Right renal cortex interstitium (tissue), 3 donors: ENCODE results near the gene MAPRE3. TPM values are rescaled to one million over a fixed set of nuclear protein-coding genes. Genes with fewer than 3 reads are reported as not detected.
"Not testable (repeated sequence)": the region's sequence is repeated elsewhere in the genome, so short reads cannot be mapped to it uniquely, and the experiment has no call there.

Experiments used
- DNase-seq, 3 donors: peaks; one replicate each; pipeline ENCODE4 v3.0.0-alpha.2; 2013; ENCODE audit warnings: low read depth in 3 of 3, low spot score in 2 of 3
- polyA plus RNA-seq, 3 donors: library from polyadenylated mRNA; unstranded; fragments of 120-200 nt; gene quantifications; one replicate each; pipeline ENCODE4 v1.2.1, GENCODE V29; 2013; ENCODE audit not compliant: insufficient read length in 3 of 3

Gene MAPRE3
- polyA plus RNA-seq, result 10 to 100 TPM; 10.6 to 11.9 (median 11.4) TPM

GRCh38 chr2:26970244-26970927 lies at the start of gene MAPRE3:
MAPRE3 (plus strand) TSS chr2:26970637; CDS start chr2:27022219, 51,582 bp downstream.
- peak; percentile 58 to 61 (median 60) for DNase-seq

- no peak for DNase-seq
These were observed 49.1 kb upstream of the MAPRE3 start for GRCh38 chr2:26921323-26921722.

DNA sequence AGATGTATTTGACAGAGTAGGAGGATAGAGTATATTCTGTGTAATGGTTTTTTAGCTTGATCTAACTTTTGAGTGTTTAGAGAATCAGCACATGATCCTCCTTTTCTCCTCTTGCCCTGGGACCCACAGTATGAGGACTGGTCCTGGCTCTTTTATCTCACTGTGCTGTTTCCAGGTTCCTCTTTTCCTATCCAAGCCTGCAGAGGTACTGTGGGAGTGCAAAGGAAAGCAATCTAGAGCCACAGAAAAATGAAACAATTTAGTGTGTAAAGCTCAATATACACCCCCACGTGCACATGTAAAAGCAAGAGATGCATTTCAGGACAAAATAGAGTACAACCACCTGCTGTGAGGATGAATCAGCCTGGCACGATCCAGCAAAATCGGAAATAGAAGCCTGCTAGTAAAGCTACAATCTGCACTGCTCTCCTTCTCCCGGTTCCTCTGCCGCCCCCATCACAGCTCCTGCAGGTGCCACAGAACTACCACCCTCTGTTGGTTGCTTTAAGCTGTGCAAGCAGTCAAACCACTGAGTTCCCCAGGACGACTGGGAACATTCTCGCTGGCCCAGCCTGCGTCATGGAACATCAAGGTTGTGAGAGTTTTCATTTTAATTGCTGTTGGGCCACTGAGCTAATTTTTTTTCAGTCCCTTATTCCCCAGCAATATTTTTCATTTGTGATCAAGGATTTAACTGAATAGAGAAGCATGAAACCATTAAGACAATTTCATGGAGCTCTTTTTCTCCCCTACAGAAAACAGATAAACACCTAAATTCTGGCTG lies 47.8 kb upstream of the MAPRE3 start:
- DNase-seq, result peak in 1 of 3 donors; percentile 36

GRCh38 chr2:26923189-26923466 lies 47.3 kb upstream of the MAPRE3 start:
- DNase-seq, result not testable (repeated sequence)

DNA sequence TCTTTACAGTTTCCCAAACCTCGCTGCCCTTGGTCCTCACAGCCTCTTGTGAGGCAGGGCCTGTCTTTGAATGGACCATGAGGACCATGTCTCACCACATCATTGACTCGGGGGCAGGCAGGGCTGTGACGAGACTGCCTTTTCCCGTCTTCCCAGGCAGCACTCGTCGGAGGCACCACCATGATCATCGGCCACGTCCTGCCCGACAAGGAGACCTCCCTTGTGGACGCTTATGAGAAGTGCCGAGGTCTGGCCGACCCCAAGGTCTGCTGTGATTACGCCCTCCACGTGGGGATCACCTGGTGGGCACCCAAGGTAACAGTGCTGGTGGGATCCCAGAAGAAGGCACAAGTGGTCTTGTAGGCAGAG lies 45.7 kb upstream of the MAPRE3 start:
- no peak for DNase-seq

GRCh38 chr2:26925100-26925791 lies 45.2 kb upstream of the MAPRE3 start:
- DNase-seq, result no peak

DNA sequence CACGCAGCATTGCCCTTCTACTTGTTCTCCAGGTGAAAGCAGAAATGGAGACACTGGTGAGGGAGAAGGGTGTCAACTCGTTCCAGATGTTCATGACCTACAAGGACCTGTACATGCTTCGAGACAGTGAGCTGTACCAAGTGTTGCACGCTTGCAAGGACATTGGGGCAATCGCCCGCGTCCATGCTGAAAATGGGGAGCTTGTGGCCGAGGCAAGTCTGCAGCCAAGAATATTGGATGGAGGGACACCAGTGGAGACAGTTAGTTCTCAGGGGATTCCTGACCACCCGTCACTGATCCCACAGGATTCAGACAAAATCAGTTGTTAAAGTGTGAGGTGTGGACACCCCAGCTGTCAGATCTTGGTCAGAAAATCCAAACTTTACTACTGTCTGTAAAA lies 43.2 kb upstream of the MAPRE3 start:
- no peak for DNase-seq

DNA sequence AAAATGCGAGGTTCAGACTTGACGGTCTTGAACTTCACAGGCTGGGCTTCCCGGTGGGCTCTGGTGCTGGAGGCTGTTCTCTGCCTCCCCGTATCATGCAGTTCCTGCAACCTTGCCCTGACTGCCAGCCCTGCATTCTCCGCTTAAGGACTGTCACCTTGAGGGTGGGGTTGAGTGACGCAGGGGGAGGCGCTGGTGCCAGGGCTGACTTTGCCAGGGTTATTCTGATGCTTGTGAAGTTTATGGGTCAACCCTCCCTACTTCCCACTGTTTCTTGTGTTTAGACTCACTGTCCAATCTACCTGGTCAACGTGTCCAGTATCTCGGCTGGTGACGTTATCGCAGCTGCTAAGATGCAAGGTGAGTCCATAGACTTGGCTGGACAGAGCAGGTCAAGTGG lies 37.5 kb upstream of the MAPRE3 start:
- DNase-seq, result no peak

DNA sequence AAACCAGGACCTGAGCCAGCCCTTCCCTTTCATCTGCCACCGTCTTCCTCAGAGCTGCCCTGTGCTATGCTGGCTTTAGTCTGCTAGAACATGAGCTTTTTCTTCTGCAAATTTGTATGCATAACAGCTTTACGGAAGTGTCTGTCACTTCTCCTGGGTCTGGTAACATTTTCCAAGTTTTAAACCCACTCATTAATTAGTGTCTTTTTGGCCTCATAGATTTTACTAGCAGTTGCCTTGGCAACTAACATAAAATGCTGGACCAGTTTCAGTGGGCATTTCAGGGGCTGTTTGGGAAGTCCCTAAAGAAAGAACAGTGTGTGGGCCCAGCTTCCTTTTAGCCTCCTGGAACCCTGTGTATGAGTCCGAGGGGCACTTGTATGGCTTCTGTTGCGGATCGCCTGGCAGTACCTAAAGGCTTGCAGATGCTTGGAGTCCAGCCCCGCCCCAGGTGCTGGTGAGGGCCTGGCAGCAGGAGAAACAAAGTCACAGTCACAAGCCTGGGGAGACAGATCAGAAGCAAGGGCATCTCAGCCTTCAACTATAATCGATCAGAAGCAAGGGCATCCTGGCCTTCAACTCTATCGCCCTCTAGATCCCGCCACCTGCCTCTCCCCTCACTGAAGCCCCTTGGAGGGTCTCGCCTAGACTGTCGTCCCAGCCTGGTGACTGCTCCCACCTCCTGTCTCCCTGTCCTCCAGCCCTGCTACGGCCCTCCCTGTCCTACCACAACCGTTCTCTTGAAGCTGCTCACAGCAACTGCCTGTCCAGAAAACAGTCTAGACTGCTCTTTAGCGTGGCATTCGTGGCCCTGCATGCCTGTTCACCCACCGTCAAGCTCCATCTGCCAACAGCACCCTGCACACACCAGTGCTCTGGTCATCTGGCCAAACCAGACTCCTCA lies 36.8 kb upstream of the MAPRE3 start:
- no peak for DNase-seq

DNA sequence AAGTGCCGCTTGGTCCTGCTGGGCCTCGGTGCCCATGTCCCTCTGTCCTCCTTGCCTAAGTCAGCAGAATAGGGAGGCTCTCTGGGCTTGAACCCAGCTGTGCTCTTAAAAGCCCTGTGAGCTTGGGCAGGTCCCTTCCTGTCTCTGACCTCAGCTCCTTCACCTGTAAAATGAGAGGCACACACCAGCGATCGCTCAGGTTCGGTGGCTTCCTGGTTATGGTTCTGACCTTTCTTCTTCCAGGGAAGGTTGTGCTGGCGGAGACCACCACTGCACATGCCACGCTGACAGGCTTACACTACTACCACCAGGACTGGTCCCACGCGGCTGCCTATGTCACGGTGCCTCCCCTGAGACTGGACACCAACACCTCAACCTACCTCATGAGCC lies 36.1 kb upstream of the MAPRE3 start:
- DNase-seq, result no peak

DNA sequence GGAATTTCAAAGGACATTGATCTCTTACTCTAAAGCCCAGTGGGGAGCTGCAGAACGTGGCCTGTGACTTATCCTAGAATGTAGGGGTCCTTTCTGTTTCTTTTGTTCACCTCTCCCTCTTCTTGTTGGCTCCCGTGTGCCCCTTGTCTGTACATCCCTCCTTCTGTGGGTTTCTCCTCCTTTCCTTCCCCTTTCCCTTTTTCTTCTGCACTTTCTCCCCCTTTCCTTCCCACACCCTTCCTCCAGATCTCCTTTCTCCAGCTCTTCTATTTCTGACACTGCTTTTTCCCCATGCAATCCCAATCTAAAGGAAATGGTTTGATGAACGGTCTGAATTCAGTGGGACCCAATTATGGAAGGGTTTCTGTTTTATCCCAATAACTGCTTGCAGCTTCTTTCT lies 35.5 kb upstream of the MAPRE3 start:
- no peak for DNase-seq

- no peak for DNase-seq
These were observed 33.6 kb upstream of the MAPRE3 start for GRCh38 chr2:26936855-26937254.

DNA sequence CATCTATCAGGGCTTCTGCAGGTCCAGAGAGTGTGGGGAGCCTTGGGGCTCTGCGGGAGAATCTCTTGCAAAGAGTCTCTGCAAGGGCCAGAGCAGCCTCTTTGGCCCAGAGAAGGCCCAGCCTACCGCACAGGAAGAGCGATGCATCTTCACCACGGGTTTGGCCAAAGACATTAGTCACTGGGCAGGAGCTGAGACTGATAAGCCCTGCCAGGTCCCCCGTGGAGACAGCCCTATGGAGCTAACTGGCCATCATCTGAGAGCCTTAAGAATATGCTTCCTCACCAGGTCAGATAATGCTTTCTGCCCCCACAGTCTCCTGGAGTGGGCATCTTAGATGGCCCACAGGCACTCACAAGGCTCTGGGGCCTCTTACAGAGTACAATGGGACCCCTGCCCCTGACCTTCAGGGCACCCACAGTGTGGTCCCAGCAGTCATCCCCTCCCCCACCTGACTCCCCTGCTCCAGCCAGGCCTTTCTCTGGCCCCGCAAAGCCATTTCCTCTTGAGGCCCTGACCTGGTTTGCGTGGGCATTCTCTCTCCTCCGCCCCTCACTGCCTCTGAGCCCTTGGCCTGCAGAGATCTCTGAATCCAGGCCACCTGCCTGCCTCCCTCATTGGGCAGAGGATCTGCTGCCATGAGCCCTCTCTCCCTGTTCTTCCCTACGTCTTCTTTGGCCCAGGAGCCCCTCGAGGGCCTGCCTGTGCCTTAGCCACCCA lies 31.9 kb upstream of the MAPRE3 start:
- DNase-seq, result no peak

DNA sequence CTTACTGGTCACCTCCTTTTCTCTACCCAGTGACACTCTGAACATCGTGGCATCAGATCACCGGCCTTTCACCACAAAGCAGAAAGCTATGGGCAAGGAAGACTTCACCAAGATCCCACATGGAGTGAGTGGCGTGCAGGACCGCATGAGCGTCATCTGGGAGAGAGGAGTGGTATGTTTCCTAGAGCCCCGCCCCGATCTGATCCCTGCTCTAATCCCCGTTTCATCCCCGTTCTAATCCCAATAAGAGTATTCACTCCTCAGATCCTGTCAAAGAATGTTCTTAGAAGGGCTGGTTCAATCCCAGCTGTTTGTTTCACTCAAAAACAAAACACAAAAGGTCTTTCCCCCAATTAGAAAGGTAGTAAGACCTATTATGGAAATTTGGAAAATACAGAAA lies 30.4 kb upstream of the MAPRE3 start:
- DNase-seq, result no peak

GRCh38 chr2:26941486-26941885 lies 29.0 kb upstream of the MAPRE3 start:
- DNase-seq, result no peak

- DNase-seq, result peak in 1 of 3 donors; percentile 29
These were observed 27.7 kb upstream of the MAPRE3 start for GRCh38 chr2:26942543-26943295.

GRCh38 chr2:26945991-26946750 lies 24.3 kb upstream of the MAPRE3 start:
- no peak for DNase-seq

DNA sequence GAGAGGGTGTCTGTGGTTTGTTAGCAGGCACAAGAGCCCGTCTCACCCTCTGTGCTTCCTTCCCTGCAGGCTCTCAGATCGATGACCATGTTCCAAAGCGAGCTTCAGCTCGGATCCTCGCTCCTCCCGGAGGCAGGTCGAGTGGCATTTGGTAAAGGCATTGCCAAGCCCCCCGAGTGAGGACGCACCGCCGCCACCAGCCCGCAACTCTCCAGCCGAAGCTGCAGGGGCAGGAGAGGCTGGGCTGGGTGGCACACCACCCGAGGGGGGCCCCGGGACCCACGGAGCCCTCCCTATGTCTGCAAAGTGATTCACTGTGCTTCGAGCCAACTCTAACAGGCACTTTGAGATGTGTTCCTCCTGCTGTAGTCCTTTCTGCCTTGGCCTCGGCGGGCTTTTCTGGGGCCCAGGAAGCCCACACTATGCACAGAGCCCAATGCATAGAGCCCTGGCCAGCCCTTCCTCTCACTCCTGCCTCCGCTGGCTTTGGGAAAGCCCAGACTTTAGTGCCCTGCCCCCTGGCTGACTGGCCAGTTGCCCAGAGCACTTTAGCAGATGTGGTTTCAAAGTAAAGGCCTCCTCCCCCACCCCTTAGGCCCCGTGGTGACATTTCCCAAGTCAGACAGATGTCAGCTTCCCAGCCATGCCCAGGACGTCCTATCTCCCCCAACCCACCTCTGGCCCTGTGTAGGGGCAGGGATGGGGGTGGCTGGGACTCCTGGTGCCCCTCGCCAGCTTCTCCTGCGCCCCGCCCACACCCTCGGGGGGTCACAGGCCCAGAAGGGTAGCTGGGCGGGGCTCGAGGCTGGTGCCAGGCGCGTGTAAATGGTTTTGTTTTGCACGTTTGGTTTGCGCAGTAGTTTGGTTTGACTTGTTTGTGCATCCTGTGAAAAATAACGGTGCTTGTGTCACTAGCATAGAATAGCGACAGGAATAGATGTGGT lies 23.3 kb upstream of the MAPRE3 start:
- DNase-seq, result no peak
